COLO668 (cell line): Measurements from ENCODE around the gene SLC40A1.

Experiments used
- DNase-seq: peaks from one replicate; lab custom pipeline; 2025; ENCODE audit not compliant: unreplicated experiment; lab: John Stamatoyannopoulos, UW

The SLC40A1 gene

GRCh38 chr2:189516546-189516945 is 64.0 kb downstream of the SLC40A1 start:
- DNase-seq = no peak

- DNase-seq = no peak
Measured at GRCh38 chr2:189515264-189515663, 65.3 kb downstream of the SLC40A1 start.

GRCh38 chr2:189514104-189514503 is 66.5 kb downstream of the SLC40A1 start:
- no peak for DNase-seq

- no peak for DNase-seq
Measured at GRCh38 chr2:189512879-189513278, 67.7 kb downstream of the SLC40A1 start.

GRCh38 chr2:189511960-189512319 is 68.6 kb downstream of the SLC40A1 start:
- no peak for DNase-seq

GRCh38 chr2:189511210-189511959 is 69.2 kb downstream of the SLC40A1 start:
- no peak for DNase-seq
